OCI-LY3 (cell line): ENCODE measurements around the gene IL3RA.

Source experiments
- EZH2phosphoT487 ChIP-seq: fragments of 200-600 bp; shearing (Covaris generic); IDR thresholded peaks from 2 replicates; pipeline ENCODE4 v1.6.1; 2018; ENCODE audit warnings: antibody characterized with exemption, mixed run types, low read depth
- TF ChIP-seq, protein P1 (sequence below): fragments of 200-600, 300-600 bp; sonication (generic); IDR thresholded peaks from 2 replicates; pipeline ENCODE4 v1.5.1; 2014; ENCODE audit warnings: antibody characterized with exemption, low read length, low read depth

DNA sequence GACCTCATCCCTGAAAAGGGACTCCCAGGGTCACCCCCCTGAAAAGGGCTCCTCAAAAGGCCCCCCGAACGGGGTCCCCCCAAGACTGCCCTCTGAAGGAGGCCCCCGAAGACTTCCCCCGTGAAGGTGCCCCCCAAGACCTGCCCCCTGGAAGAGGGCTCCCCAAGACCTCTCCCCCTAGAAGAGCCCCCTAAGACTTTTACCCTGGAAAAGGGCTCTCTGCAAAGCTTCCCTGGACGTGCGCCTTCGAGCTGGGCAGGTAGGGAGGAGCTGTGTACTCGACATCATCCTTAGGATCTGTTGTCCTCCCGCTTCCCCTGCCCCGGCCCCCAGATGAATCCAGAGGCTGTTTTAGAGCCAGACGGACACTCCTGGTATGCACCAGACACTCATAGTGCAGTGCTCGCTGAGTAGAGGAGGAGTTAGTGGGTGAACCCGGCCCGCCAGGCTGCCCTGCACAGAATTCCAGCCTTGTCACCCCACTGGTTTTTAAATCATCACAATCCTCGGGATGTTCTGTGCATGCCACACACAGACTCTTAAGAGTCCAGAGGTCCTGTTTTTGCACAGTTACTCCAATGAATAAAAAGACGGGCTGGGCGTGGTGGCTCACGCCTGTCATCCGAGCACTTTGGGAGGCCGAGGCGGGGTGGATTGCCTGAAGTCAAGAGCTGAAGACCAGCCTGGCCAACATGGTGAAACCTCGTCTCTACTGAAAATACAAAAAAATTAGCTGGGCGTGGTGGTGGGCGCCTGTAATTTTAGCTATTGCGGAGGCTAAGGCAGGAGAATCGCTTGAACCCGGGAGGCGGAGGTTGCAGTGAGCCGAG is 61.1 kb downstream of the IL3RA start:
- TF ChIP-seq, protein P1, sequence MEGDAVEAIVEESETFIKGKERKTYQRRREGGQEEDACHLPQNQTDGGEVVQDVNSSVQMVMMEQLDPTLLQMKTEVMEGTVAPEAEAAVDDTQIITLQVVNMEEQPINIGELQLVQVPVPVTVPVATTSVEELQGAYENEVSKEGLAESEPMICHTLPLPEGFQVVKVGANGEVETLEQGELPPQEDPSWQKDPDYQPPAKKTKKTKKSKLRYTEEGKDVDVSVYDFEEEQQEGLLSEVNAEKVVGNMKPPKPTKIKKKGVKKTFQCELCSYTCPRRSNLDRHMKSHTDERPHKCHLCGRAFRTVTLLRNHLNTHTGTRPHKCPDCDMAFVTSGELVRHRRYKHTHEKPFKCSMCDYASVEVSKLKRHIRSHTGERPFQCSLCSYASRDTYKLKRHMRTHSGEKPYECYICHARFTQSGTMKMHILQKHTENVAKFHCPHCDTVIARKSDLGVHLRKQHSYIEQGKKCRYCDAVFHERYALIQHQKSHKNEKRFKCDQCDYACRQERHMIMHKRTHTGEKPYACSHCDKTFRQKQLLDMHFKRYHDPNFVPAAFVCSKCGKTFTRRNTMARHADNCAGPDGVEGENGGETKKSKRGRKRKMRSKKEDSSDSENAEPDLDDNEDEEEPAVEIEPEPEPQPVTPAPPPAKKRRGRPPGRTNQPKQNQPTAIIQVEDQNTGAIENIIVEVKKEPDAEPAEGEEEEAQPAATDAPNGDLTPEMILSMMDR = no peak
- no peak for TF ChIP-seq EZH2phosphoT487
